Limb (tissue), 2 donors: ENCODE results near the gene ANKRD2.
"Not testable (repeated sequence)": the region's sequence is repeated elsewhere in the genome, so short reads cannot be mapped to it uniquely, and the experiment has no call there.

Experiments
- DNase-seq, 2 donors: peaks; one replicate each; pipeline ENCODE4 v3.0.0-alpha.2; 2016; ENCODE audit errors: extremely low spot score in 2 of 2

ANKRD2 gene

GRCh38 chr10:97572214-97572989, at the start of gene ANKRD2:
Gene ANKRD2, plus strand, starts transcription at chr10:97572779. Its CDS starts 10 bp downstream, at chr10:97572789.
- DNase-seq = peak in 1 of 2 donors; percentile 82

GRCh38 chr10:97522937-97523336, 49.6 kb upstream of the ANKRD2 start:
- no peak for DNase-seq

GRCh38 chr10:97525086-97525485, 47.5 kb upstream of the ANKRD2 start:
- DNase-seq = no peak

- no peak for DNase-seq
Measured at GRCh38 chr10:97525683-97526110, 46.9 kb upstream of the ANKRD2 start.

GRCh38 chr10:97528876-97529275, 43.7 kb upstream of the ANKRD2 start:
- DNase-seq = not testable (repeated sequence)

- DNase-seq = no peak
Measured at GRCh38 chr10:97529685-97530465, 42.7 kb upstream of the ANKRD2 start.

GRCh38 chr10:97531401-97531986, 41.1 kb upstream of the ANKRD2 start:
- DNase-seq = no peak

GRCh38 chr10:97532935-97533671, 39.5 kb upstream of the ANKRD2 start:
- DNase-seq = peak in 1 of 2 donors; percentile 61

- no peak for DNase-seq
Measured at GRCh38 chr10:97533888-97534287, 38.7 kb upstream of the ANKRD2 start.

GRCh38 chr10:97534746-97535367, 37.7 kb upstream of the ANKRD2 start:
- DNase-seq = no peak

- DNase-seq = no peak
Measured at GRCh38 chr10:97537186-97537869, 35.3 kb upstream of the ANKRD2 start.

GRCh38 chr10:97538411-97538810, 34.2 kb upstream of the ANKRD2 start:
- no peak for DNase-seq

GRCh38 chr10:97538839-97539238, 33.7 kb upstream of the ANKRD2 start:
- DNase-seq = no peak

- DNase-seq = no peak
Measured at GRCh38 chr10:97539523-97540200, 32.9 kb upstream of the ANKRD2 start.

- DNase-seq = no peak
Measured at GRCh38 chr10:97540669-97541500, 31.7 kb upstream of the ANKRD2 start.

GRCh38 chr10:97542169-97543024, 30.2 kb upstream of the ANKRD2 start:
- DNase-seq = peak; percentile 63 to 72

GRCh38 chr10:97543025-97543546, 29.5 kb upstream of the ANKRD2 start:
- DNase-seq = no peak
